HPDE6-E6E7 (cell line): ENCODE data around the gene DRC7.
"Not testable (repeated sequence)": the region's sequence is repeated elsewhere in the genome, so short reads cannot be mapped to it uniquely, and the experiment has no call there.

ENCODE experiments used
- DNase-seq: peaks from one replicate; pipeline ENCODE4 v3.0.0; 2011; ENCODE audit warnings: missing footprints; ENCODE audit errors: extremely low spot score

DRC7 gene

DNA sequence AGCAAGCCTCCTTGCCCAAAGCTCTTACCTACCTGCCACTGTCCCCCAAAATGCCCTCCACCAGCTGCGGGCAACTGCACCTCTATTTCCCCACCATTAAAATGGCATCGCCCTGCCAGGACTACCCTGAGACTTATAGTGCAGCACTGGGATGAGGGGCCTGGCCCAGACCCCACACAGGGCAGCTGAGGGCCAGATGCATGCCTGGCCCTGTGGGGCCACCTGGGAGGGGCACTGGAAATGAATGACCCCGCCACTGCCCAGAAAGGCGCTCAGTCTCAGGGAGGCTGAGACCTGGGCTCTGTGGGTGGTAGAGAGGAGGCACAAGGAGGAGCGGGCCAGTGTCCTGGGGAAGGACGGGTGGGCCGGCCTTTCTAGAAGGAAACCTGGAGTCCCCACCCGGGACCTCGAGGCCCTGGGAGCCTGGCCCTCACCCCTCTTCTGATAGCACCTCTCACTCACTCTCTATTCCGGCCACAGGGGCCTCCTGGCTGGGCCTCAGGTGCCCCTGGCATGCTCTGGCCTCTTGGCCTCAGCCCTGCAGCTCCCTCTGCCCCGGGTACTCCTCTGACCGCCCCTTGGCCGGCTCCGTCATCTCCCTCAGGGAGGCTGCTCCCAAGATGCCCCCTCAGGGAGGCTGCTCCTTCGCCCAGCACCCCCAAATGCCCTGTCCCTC is 67.9 kb downstream of the DRC7 start:
- no peak for DNase-seq

DNA sequence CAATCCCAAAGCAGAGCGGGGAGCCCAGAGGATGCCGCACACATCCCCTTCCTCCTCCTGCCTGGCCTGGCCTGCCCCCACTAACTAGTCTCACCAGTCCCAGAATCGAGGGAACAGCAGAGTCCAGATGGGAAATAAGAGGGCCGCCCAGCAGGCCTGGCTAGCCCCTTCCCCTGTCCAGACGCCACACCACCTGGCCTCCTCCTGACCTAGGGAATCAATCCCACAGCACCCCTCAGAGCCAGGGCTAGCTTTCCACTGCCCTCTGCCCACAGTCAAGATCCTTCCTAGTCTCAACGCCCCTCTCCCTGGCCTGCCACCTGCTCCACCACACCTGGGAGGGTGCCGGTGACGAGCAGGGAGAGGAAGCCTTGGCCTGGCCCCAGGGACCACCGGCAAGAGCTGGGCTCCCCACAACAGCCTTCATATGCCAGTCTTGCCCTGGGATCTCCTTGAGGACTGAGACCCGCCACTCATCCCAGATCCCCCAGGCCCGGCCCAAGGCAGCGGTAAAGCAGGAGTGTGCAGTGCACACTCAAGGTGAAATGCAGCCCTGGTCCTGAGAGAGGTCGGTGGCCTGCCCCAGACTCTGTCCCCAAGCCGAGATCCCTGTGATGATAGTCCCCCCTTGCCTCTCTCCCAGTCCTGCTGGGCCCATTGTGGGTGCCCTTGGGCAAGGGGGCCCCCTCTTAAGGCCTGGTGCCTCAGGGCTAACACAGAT is 68.8 kb downstream of the DRC7 start:
- no peak for DNase-seq

DNA sequence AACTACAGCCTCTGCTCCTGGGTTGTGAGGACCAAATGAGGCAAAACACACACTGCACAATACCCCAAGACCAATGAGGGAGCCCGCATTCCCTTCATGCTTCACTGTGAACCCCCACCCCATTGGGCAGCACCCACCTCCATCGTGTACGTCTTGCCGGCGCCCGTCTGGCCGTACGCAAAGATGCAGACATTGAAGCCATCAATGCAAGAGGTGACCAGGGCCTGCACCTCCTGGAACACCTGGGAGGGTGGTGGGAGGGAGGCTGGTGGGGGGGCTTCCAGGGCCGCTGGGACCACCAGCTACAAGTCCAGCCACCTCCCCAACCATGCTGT is 69.4 kb downstream of the DRC7 start:
- DNase-seq: no peak

DNA sequence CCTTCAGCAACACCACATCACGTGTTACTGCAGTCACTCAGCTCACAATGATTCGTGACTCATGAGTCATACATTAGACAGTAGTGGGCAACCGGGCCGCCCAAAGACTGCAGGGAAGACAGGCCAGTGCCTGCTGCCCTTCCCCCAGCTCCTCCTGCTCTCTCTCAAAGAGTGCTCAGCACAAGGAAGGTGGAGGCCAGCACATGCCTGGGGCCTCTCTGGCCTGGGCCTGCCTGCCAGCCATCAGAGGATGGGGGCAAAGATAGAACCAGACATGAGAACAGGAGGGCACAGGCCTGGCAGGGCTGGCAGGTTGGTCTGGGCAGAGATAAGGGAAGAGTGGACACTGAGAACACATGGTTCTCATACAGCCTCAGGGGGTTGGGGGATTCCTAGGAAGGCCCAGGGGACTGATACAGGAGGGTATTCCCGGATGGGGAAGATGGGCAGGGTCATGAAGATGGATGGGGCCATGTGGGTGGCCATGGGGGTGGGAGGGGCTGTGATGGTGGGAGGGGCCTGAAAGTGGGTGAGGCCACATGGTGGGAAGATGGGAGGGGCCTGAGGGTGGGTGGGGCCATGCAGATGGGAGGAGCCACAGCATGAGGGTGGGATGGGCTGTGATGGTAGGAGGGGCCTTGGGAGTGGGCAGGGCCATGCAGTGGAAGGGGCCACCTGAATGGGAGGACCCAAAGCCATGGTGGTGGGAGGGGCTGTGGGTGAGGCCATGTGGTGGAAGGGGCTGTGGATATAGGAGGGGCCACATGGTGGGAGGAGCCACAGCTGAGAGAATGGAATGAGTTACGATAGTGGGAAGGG is 69.9 kb downstream of the DRC7 start:
- DNase-seq: peak; percentile 95

DNA sequence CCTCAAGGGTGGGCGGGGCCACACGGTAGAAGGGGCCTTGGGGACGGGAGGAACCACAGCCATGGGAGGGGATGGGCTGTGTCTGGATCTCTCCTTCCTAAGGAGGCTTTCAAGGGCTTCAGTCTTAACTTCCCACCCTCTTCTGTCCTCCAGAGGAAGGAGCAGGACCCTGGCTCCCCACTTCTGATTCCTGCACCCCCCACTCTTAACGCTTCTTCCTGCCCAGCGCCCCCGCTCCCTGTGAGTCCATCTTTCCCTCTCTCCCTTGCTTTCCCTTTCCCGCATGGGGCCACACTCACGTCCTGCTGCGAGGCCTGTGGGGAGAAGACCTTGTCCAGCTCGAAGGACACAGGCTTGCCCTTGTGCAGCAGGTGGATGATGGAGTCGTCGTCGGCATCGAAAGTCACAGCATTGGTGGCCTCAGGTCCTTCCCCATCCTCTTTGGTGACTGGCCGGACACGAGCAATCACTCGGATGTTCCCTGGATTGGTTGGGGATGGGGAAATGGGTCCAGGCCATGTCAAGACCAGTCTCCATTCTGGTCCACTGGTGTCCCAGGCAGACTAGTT is 70.6 kb downstream of the DRC7 start:
- DNase-seq: no peak

DNA sequence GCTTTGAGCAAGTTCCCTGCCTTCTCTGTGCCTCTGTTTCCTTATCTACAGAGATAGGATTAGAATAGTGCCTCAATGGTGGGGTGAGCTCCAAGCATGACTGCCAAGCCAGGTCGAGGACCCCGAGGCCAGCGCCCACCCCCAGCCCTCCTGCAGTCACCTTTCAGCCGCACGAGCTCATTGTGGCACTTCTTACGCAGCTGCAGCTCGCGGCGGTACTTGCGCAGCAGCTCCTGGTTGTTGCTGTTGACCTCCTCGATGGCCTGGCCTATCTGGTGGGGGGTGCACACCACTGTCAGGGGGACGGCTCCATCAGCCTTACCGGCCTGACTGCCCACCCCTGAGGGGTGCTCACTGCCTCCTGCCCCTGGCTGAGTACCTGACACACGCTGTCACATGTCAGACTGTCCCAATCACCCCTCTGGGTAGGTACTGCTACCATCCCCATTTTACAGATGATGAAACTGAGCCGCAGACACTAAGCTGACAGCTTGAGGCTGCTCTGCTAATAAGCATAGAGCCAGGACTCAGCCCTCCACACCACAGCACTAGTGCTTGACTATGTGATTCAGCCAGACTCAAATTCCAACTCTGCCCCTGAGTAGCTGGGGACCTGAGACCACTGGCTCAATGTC is 72.2 kb downstream of the DRC7 start:
- DNase-seq: no peak

DNA sequence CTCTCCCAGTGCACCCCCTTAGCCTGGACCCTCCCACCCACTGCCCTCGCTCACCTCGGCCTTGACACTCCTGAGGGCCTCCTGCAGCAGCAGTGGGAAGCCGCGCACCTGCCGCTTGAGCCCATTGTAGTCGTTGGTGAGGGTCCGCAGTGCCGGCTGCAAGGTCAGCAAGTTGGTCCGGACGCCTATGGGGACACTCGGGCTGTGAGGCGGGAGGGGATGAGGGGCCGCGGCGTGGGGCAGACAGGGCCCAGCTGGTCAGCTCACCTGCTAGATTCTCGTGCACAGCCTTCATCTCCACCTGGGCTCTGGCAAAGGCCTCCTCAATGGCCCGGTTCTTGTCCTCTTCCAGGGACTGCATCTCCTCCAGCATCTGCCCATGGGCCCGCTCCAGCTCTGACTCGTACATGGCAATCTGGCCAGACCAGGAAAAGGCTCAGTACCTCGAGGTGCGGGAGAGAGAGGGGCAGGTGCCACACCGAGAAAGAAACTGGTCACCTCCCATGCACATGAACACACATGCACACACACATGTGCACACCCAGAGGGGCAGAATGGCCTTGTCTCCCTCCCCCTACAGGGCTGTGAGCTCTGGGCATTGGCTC is 75.0 kb downstream of the DRC7 start:
- no peak for DNase-seq

DNA sequence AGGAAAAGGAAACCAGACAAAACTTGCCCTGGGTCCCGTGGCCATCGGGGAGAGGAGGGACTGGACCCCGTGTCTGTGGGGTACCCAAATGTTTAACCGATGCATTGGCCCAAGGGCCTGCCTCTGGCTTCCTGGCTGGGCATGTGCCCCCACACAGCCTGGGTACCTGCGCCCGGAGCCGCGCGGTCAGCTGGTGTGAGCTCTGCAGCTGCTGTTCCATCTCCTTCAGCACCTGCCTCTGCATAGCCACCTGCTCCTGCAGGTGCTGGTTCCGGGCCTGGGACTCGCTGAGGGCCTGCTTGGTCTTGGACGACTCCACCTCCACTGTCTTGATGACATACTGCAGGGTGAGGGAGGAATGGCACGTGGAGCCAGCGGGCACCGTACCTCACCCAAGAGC is 75.8 kb downstream of the DRC7 start:
- no peak for DNase-seq

DNA sequence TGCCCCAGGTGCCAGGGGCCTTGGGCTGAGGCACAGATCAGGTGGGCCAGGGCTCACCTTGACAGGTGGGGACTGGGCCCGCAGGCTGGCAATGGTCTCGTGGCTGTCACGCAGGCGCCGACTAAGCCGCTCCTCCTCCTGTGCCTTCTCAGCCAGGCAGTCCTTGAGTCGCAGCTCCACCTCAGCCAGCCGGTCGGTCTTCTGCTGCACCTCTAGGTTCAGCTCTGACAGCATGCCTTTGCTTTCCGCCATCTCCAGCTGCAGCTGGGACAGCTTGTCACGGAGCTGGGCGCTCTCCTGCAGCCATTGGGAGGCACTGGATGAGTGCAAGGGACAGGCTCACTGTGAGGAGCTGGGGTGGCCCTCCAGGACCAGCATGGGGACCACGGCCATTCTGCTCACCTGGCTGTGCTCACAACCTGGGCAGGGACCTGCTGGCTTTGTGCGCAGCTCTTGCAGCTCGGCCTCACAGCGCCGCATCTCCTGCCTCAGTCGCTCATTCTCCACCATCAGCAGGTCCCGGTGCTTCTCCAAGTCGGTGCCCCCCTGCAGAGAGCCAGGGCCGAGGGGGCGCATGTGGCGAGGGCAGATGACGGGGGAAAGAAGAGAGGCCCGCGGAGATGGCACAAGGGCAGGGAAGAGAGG is 76.7 kb downstream of the DRC7 start:
- DNase-seq: no peak

DNA sequence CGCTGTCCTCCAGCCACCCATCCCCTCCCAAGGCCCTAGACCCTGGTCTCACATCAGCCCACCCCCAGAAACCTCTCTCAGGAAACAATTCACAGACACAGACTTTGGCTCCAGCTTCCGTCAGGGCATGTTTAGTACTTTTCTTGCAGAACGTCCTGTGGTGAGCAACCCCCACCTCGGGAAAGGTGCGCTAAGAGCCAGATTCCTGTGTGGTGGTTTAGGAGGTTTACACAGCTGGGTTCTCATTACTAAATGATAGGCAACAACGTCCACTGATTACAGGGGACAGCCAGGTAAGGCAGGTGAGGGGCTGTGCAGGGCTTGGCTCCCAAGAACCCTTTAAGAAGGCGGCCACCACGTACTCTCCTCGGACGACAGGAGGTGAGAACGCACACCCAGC is 78.4 kb downstream of the DRC7 start:
- no peak for DNase-seq

DNA sequence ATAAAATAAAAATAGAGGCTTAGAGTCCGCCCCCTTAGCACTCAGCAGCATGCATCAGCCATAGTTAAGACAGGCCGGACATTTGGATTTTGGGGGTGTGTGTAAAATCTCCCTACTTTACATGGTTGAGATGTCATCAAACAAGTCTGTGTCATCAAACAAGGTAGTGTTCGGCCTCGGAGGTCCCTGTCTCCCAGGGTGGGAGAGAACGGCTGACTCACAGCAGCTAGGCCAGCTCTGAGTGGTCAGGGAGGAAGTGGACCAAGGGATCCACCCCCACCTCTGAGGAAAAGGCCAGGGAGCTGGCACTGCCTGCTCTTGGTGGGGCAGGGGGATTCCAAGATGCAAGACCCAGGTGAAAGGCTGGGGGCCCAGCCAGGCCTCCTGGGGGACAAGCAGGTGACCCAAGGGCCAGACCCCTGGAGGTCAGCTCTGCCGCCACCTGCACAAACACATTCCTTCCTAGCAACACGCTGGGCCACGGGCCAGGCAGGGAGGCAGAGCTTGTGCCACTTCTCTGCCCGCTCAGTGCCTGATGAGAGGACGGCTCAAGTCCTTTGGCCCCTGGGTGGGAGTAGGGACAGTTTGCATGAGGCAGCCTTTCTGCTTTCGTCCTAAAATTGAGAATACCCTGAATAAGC is 79.2 kb downstream of the DRC7 start:
- DNase-seq: no peak

DNA sequence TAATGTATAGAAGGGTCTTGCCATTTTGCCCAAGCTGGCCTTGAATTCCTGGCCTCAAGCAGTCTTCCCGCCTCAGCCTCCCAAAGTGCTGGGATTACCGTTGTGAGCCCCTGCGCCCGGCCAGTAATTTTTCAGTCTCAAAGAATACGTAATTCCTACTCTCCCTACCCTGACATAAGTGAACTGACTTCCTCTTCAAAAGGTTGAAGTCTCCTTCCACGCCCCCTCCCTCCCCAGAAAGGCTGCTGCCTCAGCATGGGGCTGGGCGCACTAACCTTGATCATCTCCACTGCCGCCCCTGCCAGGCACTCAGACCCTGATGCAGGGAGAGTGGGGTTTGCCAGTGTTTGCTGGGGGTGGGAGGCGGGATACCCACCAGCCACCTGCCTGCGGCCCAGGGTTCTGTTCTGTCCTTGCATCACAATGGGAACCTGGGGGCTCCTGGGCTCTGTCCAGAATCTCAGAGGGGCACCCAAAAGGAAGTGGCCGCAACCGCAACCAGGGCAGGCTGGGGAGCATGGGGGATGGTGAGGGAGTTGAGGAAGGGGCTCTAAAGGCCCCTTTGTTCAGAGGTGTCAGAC is 80.2 kb downstream of the DRC7 start:
- DNase-seq: no peak

DNA sequence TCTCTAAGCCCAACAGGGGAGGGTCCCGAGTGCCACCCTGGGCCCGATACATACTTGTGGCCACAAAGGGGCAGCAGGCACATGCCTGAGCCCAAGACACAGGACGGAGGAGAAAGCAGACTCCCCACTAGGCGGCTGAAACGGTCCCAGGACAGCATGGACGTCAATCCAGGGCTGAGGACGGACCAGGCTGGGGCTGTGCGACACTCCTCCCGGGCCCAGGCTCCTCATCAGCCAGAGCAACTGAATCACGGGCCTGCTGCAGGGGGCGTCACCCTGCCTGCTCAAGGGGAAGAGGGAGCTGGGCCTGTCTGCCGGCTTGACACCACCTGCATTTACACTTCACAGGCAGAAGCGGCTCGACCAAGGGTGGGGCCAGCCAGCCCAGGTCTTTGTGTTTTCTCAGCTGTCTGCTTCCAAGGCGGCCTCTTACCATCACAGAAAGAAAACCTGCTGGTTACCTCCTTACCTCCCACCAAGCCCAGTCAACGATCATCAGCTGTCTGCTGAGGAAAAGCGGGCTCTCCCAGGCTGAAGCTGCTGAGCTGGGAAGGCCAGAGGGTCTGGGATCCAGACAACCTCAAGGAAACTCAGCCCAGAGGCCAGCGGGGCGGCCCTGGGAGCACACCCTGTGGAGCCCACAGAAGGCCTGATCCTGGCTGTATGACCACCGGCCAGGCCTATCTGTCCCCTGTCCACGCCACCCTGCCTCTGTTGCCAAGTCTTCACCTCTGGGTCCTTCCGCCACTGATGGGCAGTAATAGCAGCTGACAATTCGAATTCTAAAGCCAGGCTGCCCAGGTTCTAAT is 81.3 kb downstream of the DRC7 start:
- DNase-seq: no peak

DNA sequence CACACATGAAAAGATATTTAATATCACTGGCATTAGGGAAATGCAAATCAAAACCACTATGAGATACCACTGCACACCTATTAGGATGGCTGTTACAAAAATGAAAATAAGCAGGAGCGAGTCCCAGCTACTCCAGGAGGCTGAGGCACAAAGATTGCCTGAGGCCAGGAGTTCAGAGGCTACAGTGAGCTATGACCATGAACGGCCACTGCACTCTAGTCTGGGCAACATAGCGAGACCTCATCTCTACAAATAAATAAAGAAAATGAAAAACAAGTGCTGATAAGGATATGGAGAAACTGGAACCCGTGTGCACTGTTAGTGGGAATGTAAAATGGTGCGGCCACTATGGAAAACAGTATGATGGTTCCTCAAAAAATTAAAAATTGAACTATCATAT is 84.1 kb downstream of the DRC7 start:
- no peak for DNase-seq

DNA sequence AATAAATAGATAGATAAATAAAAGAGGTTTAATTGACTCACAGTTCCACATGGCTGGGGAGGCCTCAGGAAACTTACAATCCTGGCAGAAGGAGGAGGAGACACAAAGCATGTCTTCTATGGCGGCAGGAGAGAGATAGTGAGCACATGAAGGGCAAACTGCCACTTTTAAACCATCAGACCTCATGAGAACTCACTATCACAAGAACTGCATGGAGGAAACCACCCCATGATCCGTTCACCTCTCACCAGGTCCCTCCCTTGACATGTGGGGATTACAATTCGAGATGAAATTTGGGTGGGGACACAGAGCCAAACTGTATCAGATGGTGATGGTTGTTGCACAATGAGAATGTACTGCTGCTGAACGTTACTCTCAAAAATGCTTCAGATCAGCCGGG is 85.2 kb downstream of the DRC7 start:
- not testable (repeated sequence) for DNase-seq

DNA sequence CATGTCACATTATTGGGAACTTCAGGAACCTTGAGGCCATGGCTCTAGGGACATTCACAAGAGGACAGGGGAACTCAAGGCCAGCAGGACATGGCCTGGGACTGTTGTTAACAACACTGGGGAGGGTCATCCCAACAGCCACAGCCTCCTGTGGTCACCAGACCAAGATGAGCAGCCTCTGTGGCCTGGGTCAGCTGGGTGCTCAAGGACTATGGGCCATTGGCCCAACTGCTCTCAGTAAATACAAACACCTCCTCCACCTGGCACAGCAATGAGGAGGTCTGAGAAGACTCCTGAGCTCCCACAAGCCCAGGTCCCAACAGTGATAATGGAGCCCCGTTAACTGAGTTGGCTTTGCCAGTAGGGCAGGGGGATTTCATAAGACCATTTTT is 86.7 kb downstream of the DRC7 start:
- no peak for DNase-seq
